Right lobe of liver (tissue), 4 donors: ENCODE results near the gene SGSM2.

ENCODE experiments used
- POLR2A ChIP-seq: fragments of 450-650 bp; IDR thresholded peaks from one replicate; pipeline ENCODE4 v1.6.1; 2017; ENCODE audit warnings: antibody characterized with exemption, mild to moderate bottlenecking
- TF ChIP-seq, protein P1 (sequence below), 4 donors: fragments of 200-600 bp in 3 of 4; fragments of 450-650 bp in 1 of 4; IDR thresholded peaks; one replicate each; pipeline versions ENCODE4 v1.5.1 to v1.8.0; 2016 to 2022; ENCODE audit warnings: antibody characterized with exemption in 4 of 4, mild to moderate bottlenecking in 2 of 4
- donor health status: DM: no; HTN: no; CAD: no.
- donor health status: DM: no; HTN: no; CAD: no.
- donor health status: DM: no; HTN: yes; CAD: no.

DNA sequence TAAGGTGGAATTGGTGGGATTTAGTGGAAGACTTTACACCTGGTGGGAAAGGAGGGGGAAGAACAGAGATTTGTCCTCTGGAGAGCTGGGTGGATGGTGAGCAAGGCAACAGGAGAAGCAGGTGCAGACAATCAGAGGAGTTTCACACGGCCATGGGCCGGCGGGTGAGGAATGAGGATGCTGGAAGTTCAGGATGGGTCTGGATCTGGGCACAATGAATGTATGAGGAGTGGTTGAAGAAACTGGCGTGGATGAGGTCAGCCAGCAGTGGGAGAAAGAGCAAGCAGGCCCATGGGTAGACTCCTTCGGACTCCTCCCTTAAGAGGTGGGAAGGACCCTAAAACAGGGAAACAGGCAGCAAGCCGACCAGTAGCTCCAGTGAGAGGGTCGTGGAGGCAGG, 73.7 kb downstream of the SGSM2 start:
- TF ChIP-seq, protein P1, sequence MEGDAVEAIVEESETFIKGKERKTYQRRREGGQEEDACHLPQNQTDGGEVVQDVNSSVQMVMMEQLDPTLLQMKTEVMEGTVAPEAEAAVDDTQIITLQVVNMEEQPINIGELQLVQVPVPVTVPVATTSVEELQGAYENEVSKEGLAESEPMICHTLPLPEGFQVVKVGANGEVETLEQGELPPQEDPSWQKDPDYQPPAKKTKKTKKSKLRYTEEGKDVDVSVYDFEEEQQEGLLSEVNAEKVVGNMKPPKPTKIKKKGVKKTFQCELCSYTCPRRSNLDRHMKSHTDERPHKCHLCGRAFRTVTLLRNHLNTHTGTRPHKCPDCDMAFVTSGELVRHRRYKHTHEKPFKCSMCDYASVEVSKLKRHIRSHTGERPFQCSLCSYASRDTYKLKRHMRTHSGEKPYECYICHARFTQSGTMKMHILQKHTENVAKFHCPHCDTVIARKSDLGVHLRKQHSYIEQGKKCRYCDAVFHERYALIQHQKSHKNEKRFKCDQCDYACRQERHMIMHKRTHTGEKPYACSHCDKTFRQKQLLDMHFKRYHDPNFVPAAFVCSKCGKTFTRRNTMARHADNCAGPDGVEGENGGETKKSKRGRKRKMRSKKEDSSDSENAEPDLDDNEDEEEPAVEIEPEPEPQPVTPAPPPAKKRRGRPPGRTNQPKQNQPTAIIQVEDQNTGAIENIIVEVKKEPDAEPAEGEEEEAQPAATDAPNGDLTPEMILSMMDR (IDR thresholded peaks at IDR 0.05) = no peak
- TF ChIP-seq POLR2A = no peak
